Measurements from ENCODE around the gene SAV1.

Gene SAV1

DNA sequence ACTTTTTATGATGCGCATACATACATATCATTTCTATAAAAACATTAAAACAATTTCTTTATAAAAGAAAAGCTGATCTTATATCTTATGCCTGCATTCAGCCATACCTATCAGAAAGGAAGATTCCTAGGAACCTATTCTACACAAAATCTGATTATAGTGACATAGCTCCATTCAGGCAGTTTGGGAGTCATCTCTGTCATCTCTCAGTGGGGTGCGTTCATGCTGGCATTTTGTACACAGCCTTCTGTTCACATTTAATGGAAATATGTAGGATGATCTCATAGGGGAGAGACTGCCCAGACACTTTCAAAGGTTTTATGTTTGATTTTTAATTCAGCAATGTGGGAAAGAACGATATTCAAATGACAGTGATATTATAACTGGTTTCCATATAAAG lies 55.3 kb downstream of the SAV1 start:
- no peak for DNase-seq (ENCODE audit: low read depth in 1 of 2, low spot score in 1 of 2)
- no peak overlapping the region for H3K27ac ChIP-seq (replicated peaks)
- TF ChIP-seq, protein P1, sequence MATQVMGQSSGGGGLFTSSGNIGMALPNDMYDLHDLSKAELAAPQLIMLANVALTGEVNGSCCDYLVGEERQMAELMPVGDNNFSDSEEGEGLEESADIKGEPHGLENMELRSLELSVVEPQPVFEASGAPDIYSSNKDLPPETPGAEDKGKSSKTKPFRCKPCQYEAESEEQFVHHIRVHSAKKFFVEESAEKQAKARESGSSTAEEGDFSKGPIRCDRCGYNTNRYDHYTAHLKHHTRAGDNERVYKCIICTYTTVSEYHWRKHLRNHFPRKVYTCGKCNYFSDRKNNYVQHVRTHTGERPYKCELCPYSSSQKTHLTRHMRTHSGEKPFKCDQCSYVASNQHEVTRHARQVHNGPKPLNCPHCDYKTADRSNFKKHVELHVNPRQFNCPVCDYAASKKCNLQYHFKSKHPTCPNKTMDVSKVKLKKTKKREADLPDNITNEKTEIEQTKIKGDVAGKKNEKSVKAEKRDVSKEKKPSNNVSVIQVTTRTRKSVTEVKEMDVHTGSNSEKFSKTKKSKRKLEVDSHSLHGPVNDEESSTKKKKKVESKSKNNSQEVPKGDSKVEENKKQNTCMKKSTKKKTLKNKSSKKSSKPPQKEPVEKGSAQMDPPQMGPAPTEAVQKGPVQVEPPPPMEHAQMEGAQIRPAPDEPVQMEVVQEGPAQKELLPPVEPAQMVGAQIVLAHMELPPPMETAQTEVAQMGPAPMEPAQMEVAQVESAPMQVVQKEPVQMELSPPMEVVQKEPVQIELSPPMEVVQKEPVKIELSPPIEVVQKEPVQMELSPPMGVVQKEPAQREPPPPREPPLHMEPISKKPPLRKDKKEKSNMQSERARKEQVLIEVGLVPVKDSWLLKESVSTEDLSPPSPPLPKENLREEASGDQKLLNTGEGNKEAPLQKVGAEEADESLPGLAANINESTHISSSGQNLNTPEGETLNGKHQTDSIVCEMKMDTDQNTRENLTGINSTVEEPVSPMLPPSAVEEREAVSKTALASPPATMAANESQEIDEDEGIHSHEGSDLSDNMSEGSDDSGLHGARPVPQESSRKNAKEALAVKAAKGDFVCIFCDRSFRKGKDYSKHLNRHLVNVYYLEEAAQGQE (IDR thresholded peaks at IDR 0.05; ENCODE audit: insufficient replicate concordance, low read depth): no peak
- TF ChIP-seq POLR2AphosphoS5 (IDR thresholded peaks at IDR 0.05; ENCODE audit: low read depth) (no peak), SPI1 (IDR thresholded peaks at IDR 0.05; ENCODE audit: borderline replicate concordance, low read depth) (no peak), GABPA (IDR thresholded peaks at IDR 0.05; ENCODE audit: low read depth) (no peak)
- TF ChIP-seq, protein P2, sequence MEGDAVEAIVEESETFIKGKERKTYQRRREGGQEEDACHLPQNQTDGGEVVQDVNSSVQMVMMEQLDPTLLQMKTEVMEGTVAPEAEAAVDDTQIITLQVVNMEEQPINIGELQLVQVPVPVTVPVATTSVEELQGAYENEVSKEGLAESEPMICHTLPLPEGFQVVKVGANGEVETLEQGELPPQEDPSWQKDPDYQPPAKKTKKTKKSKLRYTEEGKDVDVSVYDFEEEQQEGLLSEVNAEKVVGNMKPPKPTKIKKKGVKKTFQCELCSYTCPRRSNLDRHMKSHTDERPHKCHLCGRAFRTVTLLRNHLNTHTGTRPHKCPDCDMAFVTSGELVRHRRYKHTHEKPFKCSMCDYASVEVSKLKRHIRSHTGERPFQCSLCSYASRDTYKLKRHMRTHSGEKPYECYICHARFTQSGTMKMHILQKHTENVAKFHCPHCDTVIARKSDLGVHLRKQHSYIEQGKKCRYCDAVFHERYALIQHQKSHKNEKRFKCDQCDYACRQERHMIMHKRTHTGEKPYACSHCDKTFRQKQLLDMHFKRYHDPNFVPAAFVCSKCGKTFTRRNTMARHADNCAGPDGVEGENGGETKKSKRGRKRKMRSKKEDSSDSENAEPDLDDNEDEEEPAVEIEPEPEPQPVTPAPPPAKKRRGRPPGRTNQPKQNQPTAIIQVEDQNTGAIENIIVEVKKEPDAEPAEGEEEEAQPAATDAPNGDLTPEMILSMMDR (IDR thresholded peaks at IDR 0.05; ENCODE audit: insufficient read depth, low read length): no peak
- H3K4me3 ChIP-seq (replicated peaks; ENCODE audit: insufficient read depth, low read length): no peak overlapping the region
- no peaks in the 10 kb centered on the region for H3K27me3 ChIP-seq (ENCODE audit: insufficient read depth, poor library complexity, severe bottlenecking)

DNA sequence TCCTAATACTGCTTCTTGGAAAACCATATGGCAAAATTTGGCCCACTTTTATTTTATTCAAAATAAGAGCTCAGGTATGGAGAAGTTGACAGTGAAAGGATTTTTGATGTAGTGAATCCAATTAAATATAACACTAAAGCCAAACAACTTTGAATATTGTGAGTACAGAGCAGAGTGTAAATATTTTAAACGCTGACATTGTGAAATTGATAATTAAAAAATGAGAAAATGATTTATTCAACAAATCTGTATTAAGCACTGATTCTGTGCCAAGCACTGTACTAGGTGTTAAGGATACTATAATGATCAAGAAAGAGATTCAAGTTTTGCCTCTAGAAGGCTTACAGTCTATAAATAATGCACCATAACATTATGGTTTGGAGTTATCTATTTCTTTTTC lies 57.6 kb downstream of the SAV1 start:
- H3K27ac ChIP-seq (replicated peaks): no peak overlapping the region
- no peak for DNase-seq (ENCODE audit: low read depth in 1 of 2, low spot score in 1 of 2)
- TF ChIP-seq GABPA (IDR thresholded peaks at IDR 0.05; ENCODE audit: low read depth): no peak
- TF ChIP-seq POLR2AphosphoS5 (IDR thresholded peaks at IDR 0.05; ENCODE audit: low read depth): no peak
- TF ChIP-seq, protein P2 (IDR thresholded peaks at IDR 0.05; ENCODE audit: insufficient read depth, low read length): no peak
- TF ChIP-seq SPI1 (IDR thresholded peaks at IDR 0.05; ENCODE audit: borderline replicate concordance, low read depth): no peak
- TF ChIP-seq, protein P1 (IDR thresholded peaks at IDR 0.05; ENCODE audit: insufficient replicate concordance, low read depth): no peak
- H3K27me3 ChIP-seq (ENCODE audit: insufficient read depth, poor library complexity, severe bottlenecking): no peaks in the 10 kb centered on the region
- H3K4me3 ChIP-seq (replicated peaks; ENCODE audit: insufficient read depth, low read length): no peak overlapping the region

DNA sequence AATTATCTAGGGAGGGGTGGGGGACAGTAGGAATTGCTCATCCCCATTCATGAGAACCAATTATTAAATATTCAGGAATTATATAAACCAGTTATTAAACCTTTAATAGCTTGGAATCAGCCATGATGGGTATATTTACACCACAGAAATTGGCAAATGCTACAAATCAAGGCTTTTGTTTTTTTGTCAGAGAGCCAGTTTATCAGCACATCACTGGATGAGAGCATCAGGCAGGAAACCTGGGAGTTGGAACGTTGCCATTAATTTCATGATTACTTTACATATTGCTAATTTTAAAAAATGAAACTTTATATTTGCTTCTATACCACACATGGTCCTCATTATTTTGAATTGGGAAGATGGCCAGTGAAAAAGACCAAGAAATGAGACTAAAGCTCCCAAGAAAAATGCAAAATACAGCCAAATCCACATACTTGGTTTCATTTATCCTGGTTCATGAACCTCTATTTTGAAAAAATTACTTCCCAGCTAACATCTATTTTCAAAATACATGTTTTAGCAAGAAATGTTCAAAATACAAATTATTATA lies 59.7 kb downstream of the SAV1 start:
- no peak for DNase-seq (ENCODE audit: low read depth in 1 of 2, low spot score in 1 of 2)
- Histone ChIP-seq H3K27me3 (ENCODE audit: insufficient read depth, poor library complexity, severe bottlenecking) (no peaks in the 10 kb centered on the region), H3K27ac (replicated peaks) (no peak overlapping the region), H3K4me3 (replicated peaks; ENCODE audit: insufficient read depth, low read length) (no peak overlapping the region)
- no peak for TF ChIP-seq POLR2AphosphoS5 (IDR thresholded peaks at IDR 0.05; ENCODE audit: low read depth)
- no peak for TF ChIP-seq SPI1 (IDR thresholded peaks at IDR 0.05; ENCODE audit: borderline replicate concordance, low read depth)
- TF ChIP-seq, protein P2 (IDR thresholded peaks at IDR 0.05; ENCODE audit: insufficient read depth, low read length): no peak
- TF ChIP-seq, protein P1 (IDR thresholded peaks at IDR 0.05; ENCODE audit: insufficient replicate concordance, low read depth): no peak
- no peak for TF ChIP-seq GABPA (IDR thresholded peaks at IDR 0.05; ENCODE audit: low read depth)
